Effector CD8-positive, alpha-beta T cell (primary cell): ENCODE results near the gene IL17REL.

ENCODE experiments used
- DNase-seq: peaks from one replicate; lab custom pipeline; 2025; lab: John Stamatoyannopoulos, UW

The IL17REL gene

GRCh38 chr22:49956418-49956770 lies 56.2 kb downstream of the IL17REL start:
- no peak for DNase-seq

DNA sequence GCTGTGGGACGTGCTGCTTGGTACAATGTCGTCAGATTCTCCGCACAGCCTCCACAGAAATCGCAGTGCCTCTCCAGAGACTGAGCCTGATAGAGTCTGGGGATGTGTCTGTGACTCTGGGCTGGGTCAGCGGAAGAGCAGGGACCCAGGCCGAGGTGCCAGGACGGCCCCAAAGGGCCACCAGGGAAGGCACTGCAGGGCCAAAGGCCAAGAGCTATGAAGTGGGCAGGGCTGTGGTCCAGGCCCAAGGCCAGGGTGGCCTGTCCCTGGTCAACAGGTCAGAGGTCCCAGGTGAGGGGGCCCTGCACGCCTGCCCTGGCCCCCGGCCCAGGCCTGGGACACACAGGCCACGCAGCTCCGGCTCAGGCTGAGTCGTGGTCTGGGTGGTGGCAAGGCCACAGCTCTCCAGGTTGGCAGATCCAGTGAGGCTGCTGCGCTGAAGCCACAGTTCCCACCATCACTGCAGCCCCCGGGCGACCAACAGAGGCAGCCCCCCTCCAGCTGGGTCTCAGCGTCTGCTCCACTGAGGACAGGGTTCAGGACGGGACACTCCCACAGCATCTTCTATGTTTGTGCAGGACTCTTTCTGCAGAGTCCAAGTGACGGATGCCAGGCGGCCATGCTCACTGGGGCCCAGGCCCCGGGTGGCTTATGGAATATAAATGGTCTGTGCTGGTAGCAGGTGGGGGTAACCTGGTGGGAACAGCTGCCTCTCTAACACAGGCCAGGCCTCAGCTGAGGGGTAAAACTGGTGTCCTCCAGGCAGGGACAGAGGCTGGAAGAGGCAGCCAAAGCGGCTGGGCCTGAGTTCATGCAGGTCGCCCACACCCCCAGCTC lies 56.8 kb downstream of the IL17REL start:
- DNase-seq = no peak

GRCh38 chr22:49954991-49955580 lies 57.5 kb downstream of the IL17REL start:
- no peak for DNase-seq

DNA sequence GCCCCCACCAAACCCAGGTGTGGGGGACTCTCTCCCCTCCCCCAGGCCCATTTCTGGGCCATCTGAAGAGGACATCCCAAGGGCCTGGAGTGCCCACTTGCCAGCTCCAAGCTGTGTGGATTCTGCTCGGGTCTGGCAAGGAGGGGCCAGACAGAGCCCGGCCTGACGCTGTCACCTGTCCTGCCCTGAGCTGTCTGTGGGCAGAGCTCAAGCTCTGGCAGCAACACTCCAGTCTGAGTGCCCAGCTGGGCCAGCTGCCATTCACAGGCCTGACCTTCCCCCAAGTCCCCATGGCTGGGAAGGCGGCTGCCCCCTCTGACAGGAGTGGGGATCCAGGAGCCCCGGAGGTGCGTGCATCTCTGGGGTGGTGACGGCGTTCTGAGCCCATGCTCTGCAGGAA lies 58.2 kb downstream of the IL17REL start:
- no peak for DNase-seq

DNA sequence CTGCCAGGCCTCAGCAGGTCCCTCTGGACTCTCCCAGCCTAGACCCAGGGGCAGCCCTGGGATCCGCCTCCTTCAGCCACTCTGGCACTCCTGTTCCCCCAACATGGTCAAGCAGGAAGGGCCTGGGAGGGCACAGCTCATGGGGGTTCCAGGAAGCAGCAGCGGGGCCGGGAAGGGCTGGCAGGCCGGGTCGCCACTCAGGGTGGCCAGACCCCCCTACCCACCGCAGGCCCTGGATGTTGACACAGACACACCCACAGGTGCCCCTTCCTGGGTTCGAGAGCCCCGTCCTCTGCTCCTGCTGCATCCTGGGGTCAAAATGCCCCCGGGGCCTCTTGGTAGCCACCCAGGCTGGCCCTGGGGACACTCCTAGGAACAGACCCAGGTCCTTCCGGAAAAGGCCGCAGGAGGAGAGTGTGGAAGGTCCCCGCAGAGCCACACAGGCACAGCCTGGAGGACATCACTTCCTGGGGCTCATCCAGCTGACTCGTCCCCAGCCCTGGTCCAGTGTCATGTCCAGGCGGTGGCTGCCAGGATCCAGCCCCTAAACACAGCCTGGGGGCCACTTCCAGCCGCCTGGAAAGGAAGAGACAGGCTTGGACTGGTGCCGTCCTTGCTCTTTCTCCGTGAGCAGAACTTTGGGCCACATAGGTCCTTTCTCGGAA lies 58.8 kb downstream of the IL17REL start:
- no peak for DNase-seq

DNA sequence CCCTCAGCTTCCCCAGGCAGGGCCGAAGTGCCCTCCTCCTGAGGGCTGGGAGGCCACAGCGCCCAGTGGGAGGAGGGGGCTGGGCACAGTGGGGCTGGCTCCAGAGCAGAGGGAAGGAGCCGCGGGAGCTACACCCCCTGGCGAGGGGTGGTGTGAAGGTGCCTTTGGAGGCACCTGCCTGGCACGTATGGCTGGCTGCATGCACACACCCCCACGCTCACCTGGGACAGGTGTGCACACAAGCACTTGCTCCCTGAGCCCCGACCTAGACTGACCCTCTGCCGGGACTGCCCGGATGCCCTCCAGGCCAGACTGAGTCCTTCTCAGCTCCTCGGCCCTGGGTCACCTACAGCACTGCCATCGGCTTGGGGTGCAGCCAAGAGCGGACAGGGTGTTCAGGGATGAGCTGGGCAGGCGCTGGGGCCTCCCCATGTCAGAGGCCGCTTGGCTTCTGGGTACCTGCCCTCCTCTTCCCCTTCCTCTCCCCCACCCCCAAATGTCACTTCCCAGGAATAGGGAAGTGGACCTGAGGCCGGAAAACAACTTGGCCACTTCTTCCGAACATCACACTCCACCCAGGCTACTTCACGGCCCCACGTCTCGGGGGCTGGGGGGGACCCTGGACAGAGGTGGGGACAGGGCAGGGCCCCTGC lies 59.4 kb downstream of the IL17REL start:
- DNase-seq = no peak

- DNase-seq = no peak
These were observed 60.3 kb downstream of the IL17REL start for GRCh38 chr22:49951986-49952896.

GRCh38 chr22:49951678-49951985 lies 60.9 kb downstream of the IL17REL start:
- no peak for DNase-seq

- DNase-seq = no peak
These were observed 61.4 kb downstream of the IL17REL start for GRCh38 chr22:49951000-49951677.

- no peak for DNase-seq
These were observed 62.1 kb downstream of the IL17REL start for GRCh38 chr22:49950396-49950994.

DNA sequence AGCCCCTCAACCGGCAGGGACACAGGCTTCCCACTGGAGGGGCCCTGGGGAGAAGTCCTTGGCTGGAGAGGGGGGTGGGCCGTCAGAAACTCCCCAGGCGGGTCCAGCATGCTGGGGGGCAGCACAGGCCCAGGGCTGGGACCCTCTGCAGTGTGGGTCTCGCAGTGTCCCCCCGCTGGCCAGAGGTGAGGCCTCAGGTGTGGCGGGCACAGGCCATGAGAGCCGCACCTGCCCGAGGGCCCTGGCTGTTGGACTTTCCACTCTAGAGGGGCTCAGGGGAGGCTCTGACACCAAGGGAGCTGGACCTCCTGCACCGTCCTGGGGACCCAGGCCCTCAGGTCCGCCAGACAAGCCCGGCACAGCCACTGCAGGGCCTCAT lies 62.7 kb downstream of the IL17REL start:
- no peak for DNase-seq

GRCh38 chr22:49948958-49949913 lies 63.3 kb downstream of the IL17REL start:
- DNase-seq = no peak

DNA sequence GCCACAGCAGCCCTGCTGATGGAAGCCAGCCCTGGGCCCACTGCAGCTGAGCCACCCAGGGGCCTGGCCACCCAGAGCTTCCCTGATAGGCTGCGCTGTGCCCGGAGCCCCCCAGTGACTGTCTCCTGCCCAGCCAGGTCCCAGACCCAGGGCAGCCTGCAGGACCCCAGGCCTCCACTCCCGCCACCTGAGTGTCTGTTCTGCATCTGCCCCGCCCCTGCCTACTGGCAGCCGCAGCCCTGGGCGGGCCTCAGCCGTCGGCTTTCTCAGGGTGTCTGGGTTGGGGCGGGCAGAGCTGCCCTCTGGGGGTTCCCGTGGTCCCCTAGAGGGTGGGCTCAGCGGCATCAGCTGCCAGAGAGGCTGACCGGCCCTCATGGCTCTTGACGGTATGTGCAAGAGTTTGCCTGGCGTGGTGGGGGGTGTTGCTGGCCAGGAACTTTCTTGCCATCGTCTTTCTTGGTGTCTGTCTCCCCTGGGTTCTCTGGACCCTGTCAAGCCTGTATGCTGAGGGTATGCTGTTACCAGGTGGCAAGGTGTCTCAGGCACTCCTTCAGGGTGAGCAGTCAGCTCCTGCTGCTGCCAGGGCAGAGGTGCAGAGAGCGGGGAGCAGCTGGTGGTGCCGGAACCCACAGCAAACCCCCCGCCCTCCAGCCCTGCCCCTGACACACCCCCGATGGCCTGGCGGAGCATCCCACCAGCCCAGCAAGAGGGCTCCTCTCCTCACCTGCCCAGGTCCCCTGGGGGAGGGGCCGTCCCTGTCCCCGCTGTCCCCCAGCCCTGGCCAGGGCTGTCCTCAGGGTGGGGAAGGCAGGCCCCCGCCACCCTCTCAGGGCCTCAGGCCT lies 64.2 kb downstream of the IL17REL start:
- no peak for DNase-seq

DNA sequence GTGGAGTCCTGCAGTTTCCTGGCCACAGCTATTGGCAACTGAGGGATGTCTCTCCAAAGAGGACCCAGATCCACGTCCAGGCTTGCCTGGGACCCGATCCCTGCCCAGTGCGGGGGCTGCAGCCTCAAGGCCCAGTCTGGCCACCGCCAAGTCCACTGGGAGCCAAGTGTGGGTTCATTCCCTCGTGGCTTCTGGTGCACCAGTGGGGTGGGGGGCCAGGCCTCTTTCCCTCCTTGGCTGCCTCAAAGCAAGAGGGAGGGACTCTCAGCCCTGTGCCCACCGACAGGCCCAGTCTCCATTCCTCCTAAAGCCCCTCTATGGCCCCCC lies 65.3 kb downstream of the IL17REL start:
- DNase-seq = no peak

DNA sequence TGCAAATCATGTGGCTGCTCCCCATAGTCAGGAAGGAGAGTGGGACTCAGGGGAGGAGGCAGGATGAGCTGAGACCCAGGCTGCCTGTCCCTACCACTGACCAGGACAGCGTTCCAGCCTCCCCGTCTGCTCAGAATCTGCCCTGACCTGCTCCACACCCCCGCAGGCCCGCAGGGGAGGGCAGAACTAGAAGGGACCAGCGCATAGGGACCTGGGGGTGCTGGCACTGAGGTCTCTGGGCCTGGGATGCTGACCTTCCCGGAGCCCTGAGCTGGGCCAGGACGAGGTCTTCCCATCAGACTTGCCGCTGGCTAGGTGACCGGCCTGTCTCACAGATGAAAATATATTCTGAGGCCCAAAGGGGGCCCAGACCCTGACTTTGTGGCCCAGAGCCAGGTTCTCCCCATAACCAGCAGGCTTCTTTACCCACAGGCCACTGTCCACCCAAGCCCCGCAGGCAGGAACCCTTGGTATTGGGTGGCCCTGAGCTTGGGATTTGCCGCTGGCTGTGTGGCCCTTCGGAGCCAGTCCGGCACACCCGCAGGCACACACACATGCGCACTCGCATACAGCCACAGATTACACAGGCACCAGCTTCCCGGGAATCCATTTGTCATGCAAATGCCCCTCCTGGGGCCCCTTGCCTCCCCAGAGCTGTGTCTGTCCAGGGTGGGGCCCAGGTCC lies 65.8 kb downstream of the IL17REL start:
- DNase-seq = no peak

GRCh38 chr22:49945042-49945794 lies 67.3 kb downstream of the IL17REL start:
- DNase-seq = peak; percentile 71
